Thoracic aorta (tissue), 2 donors: ENCODE data around the gene KPNA6. TPM values are rescaled to one million over a fixed set of nuclear protein-coding genes. Genes with fewer than 3 reads are reported as not detected.

Source experiments
- ATAC-seq: fragments of 150-250 bp; one replicate; pipeline ENCODE4 v1.8.0; 2017; ENCODE audit warnings: low read depth; ENCODE audit not compliant: insufficient number of reproducible peaks, low FRiP score
- DNase-seq: peaks from one replicate; pipeline ENCODE4 v3.0.0-alpha.2; 2020; ENCODE audit warnings: low spot score
- H3K27ac ChIP-seq, 2 donors: fragments of 200-600 bp; sonication (generic); 1 replicate in 1 of 2; 2 replicates in 1 of 2; pipeline ENCODE4 v1.5.1; 2016; ENCODE audit warnings: mild to moderate bottlenecking in 2 of 2, moderate library complexity in 2 of 2
- H3K27me3 ChIP-seq: fragments of 200-600 bp; sonication (generic); replicated peaks from 2 replicates; pipeline ENCODE4 v1.6.0; 2016; ENCODE audit warnings: mild to moderate bottlenecking; ENCODE audit not compliant: insufficient read depth
- H3K36me3 ChIP-seq: fragments of 200-600 bp; sonication (generic); one replicate; pipeline ENCODE4 v1.5.1; 2016
- H3K4me1 ChIP-seq, 2 donors: fragments of 200-600 bp; sonication (generic); 1 replicate in 1 of 2; 2 replicates in 1 of 2; pipeline versions ENCODE4 v1.5.1 to v1.6.0; 2016; ENCODE audit warnings: low read depth in 2 of 2, mild to moderate bottlenecking in 1 of 2; ENCODE audit not compliant: control insufficient read depth in 1 of 2
- H3K4me3 ChIP-seq: fragments of 200-600 bp; sonication (generic); 2 replicates; pipeline ENCODE4 v1.5.1; 2016; ENCODE audit warnings: mild to moderate bottlenecking
- H3K9me3 ChIP-seq: fragments of 200-600 bp; sonication (generic); 2 replicates; pipeline ENCODE4 v1.5.1; 2016
- CTCF ChIP-seq: fragments of 200-600 bp; sonication (generic); IDR thresholded peaks from one replicate; pipeline ENCODE4 v1.5.1; 2019; ENCODE audit warnings: antibody characterized with exemption
- total RNA-seq, 2 donors: library from RNA; depleted of rRNA; stranded (reverse); fragments of >200 nt; gene quantifications; one replicate each; pipeline versions ENCODE4 v1.1.0 to v1.2.3, GENCODE V29; 2016

The KPNA6 gene
- total RNA-seq, 2 donors from 2014 or later, result 30.6 to 53.3 TPM

GRCh38 chr1:32091176-32091575, 16.7 kb upstream of the KPNA6 start:
- Histone ChIP-seq H3K9me3 (no peaks in the 10 kb centered on the region), H3K4me1 (no peaks in the 10 kb centered on the region), H3K36me3 (peaks cover 54% of the 10 kb centered on the region), H3K27ac (no peak overlapping the region), H3K4me3 (no peak overlapping the region), H3K27me3 (no peaks in the 10 kb centered on the region)
- ATAC-seq, result no peak
- no peak for TF ChIP-seq CTCF
- no peak for DNase-seq

DNA sequence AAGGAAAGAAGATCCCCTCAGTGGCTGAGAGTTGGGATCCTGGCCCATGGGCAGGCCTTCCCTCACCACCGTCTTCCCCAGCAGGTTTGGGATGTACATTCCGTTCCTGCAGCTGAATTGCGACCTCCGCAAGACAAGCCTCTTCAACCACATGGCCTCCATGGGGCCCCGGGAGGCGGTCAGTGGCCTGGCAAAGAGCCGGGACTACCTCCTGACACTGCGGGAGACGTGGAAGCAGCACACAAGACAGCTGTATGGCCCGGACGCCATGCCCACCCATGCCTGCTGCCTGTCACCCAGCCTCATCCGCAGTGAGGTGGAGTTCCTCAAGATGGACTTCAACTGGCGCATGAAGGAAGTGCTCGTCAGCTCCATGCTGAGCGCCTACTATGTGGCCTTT, 16.3 kb upstream of the KPNA6 start:
- Histone ChIP-seq H3K27ac (no peak overlapping the region), H3K27me3 (no peaks in the 10 kb centered on the region), H3K36me3 (peaks cover 54% of the 10 kb centered on the region), H3K9me3 (no peaks in the 10 kb centered on the region), H3K4me3 (no peak overlapping the region), H3K4me1 (no peaks in the 10 kb centered on the region)
- no peak for TF ChIP-seq CTCF
- ATAC-seq (no peak), DNase-seq (no peak)

GRCh38 chr1:32094746-32095521, 12.9 kb upstream of the KPNA6 start:
- DNase-seq, result no peak
- no peak overlapping the region for H3K4me3 ChIP-seq

DNA sequence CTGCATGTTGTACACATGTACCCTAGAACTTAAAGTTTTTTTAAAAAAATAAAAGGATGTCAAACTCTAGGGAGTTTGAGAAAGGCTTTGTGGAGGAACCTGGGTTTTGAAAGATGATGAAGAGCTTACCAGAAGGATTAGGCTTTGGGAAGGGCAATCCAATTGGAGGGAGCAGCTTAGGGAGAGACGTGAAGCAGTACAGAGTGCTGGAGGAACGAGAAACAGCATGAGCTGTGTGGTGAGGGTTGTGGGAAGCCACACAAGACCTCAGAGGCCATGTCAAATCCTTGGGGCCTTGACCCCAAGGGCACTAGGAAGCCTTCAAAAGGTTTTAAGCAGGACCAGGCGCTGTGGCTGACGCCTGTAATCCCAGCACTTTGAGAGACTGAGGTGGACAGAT, 8.4 kb upstream of the KPNA6 start:
- no peak for TF ChIP-seq CTCF
- DNase-seq (no peak), ATAC-seq (no peak)
- no peaks in the 10 kb centered on the region for H3K4me1 ChIP-seq
- H3K27me3 ChIP-seq, result no peaks in the 10 kb centered on the region
- peaks cover 41% of the 10 kb centered on the region for H3K36me3 ChIP-seq
- H3K9me3 ChIP-seq, result no peaks in the 10 kb centered on the region
- H3K27ac ChIP-seq, result no peak overlapping the region
- no peak overlapping the region for H3K4me3 ChIP-seq

More at GRCh38 chr1:32094746-32095521, 12.9 kb upstream of the KPNA6 start:
- Histone ChIP-seq H3K4me1 (no peaks in the 10 kb centered on the region), H3K9me3 (no peaks in the 10 kb centered on the region), H3K27me3 (no peaks in the 10 kb centered on the region), H3K27ac (no peak overlapping the region), H3K36me3 (peaks cover 62% of the 10 kb centered on the region)
- no peak for TF ChIP-seq CTCF
- no peak for ATAC-seq

GRCh38 chr1:32100359-32100758, 7.5 kb upstream of the KPNA6 start:
- Histone ChIP-seq H3K4me1 (no peaks in the 10 kb centered on the region), H3K27me3 (no peaks in the 10 kb centered on the region), H3K4me3 (no peak overlapping the region), H3K9me3 (no peaks in the 10 kb centered on the region), H3K36me3 (peaks cover 32% of the 10 kb centered on the region), H3K27ac (no peak overlapping the region)
- TF ChIP-seq CTCF, result no peak
- ATAC-seq, result no peak
- no peak for DNase-seq
